Measurements from ENCODE around the gene SRPRB. TPM values are rescaled to one million over a fixed set of nuclear protein-coding genes. Genes with fewer than 3 reads are reported as not detected.

Gene SRPRB
- total and polyA plus RNA-seq, 2 experiments from 2014 or later = 99.4 to 110 TPM

GRCh38 chr3:133863911-133864310 lies 58.3 kb downstream of the SRPRB start:
- H4K20me1 ChIP-seq (ENCODE audit: insufficient read depth) = no peaks in the 10 kb centered on the region
- 74 to 82% methylated on average over 10 to 11 of the region's 11 CpGs for WGBS, 2 experiments (ENCODE audit: low coverage in 1 of 2, low lambda C conversion rate in 2 of 2, missing lambda C conversion rate in 2 of 2)

GRCh38 chr3:133864616-133865015 lies 59.0 kb downstream of the SRPRB start:
- Histone ChIP-seq H3K79me2 (ENCODE audit: insufficient read depth) (no peaks in the 10 kb centered on the region), H3K27ac (no peak overlapping the region), H3K27me3 (replicated peaks; ENCODE audit: insufficient read depth) (no peaks in the 10 kb centered on the region), H3K9me3 (ENCODE audit: low read depth) (no peaks in the 10 kb centered on the region), H3F3A (ENCODE audit: insufficient read depth) (no peaks in the 10 kb centered on the region), H3K9ac (no peak overlapping the region), H3K4me1 (ENCODE audit: insufficient read depth) (no peaks in the 10 kb centered on the region), H4K20me1 (ENCODE audit: insufficient read depth) (no peaks in the 10 kb centered on the region), H3K36me3 (ENCODE audit: low read depth) (no peaks in the 10 kb centered on the region), H2AFZ (no peak overlapping the region), H3K9me2 (ENCODE audit: insufficient read depth) (no peaks in the 10 kb centered on the region), H3K4me3 (no peak overlapping the region), H3K4me2 (ENCODE audit: unreplicated experiment) (no peak overlapping the region)
- no peak for DNase-seq
- in situ Hi-C loops (cut with MboI) = no loop called here
- 82 to 84% methylated on average over 7 of the region's 7 CpGs for WGBS, 2 experiments (ENCODE audit: low coverage in 1 of 2, low lambda C conversion rate in 2 of 2, missing lambda C conversion rate in 2 of 2)
- TF ChIP-seq EZH2 (IDR thresholded peaks at IDR 0.05; ENCODE audit: insufficient read depth, poor library complexity, severe bottlenecking) = no peak
- no peak for TF ChIP-seq EZH2phosphoT487 (IDR thresholded peaks at IDR 0.05; ENCODE audit: insufficient read depth, low read depth)

More at GRCh38 chr3:133863911-133864310, 58.3 kb downstream of the SRPRB start:
- no peaks in the 10 kb centered on the region for H3K9me2 ChIP-seq (ENCODE audit: insufficient read depth)
- no peak overlapping the region for H3K9ac ChIP-seq
- in situ Hi-C loops (cut with MboI) = no loop called here
- no peak for DNase-seq
- H3K4me3 ChIP-seq = no peak overlapping the region
- no peak overlapping the region for H3K4me2 ChIP-seq (ENCODE audit: unreplicated experiment)
- no peaks in the 10 kb centered on the region for H3K27me3 ChIP-seq (replicated peaks; ENCODE audit: insufficient read depth)
- H3F3A ChIP-seq (ENCODE audit: insufficient read depth) = no peaks in the 10 kb centered on the region
- H3K36me3 ChIP-seq (ENCODE audit: low read depth) = no peaks in the 10 kb centered on the region
- H2AFZ ChIP-seq = no peak overlapping the region
- H3K27ac ChIP-seq = no peak overlapping the region
- no peaks in the 10 kb centered on the region for H3K4me1 ChIP-seq (ENCODE audit: insufficient read depth)
- H3K79me2 ChIP-seq (ENCODE audit: insufficient read depth) = no peaks in the 10 kb centered on the region
- H3K9me3 ChIP-seq (ENCODE audit: low read depth) = no peaks in the 10 kb centered on the region
- TF ChIP-seq EZH2phosphoT487 (IDR thresholded peaks at IDR 0.05; ENCODE audit: insufficient read depth, low read depth) (no peak), EZH2 (IDR thresholded peaks at IDR 0.05; ENCODE audit: insufficient read depth, poor library complexity, severe bottlenecking) (no peak)

GRCh38 chr3:133865136-133865855 lies 59.7 kb downstream of the SRPRB start:
- Histone ChIP-seq H3K27ac (no peak overlapping the region), H3F3A (ENCODE audit: insufficient read depth) (no peaks in the 10 kb centered on the region), H3K27me3 (replicated peaks; ENCODE audit: insufficient read depth) (no peaks in the 10 kb centered on the region), H3K4me2 (ENCODE audit: unreplicated experiment) (no peak overlapping the region), H3K9me3 (ENCODE audit: low read depth) (no peaks in the 10 kb centered on the region), H3K4me1 (ENCODE audit: insufficient read depth) (no peaks in the 10 kb centered on the region), H3K36me3 (ENCODE audit: low read depth) (no peaks in the 10 kb centered on the region), H3K9me2 (ENCODE audit: insufficient read depth) (no peaks in the 10 kb centered on the region), H3K79me2 (ENCODE audit: insufficient read depth) (no peaks in the 10 kb centered on the region), H4K20me1 (ENCODE audit: insufficient read depth) (no peaks in the 10 kb centered on the region), H3K4me3 (no peak overlapping the region), H3K9ac (no peak overlapping the region), H2AFZ (no peak overlapping the region)
- TF ChIP-seq EZH2 (IDR thresholded peaks at IDR 0.05; ENCODE audit: insufficient read depth, poor library complexity, severe bottlenecking) = no peak
- TF ChIP-seq EZH2phosphoT487 (IDR thresholded peaks at IDR 0.05; ENCODE audit: insufficient read depth, low read depth) = no peak
- in situ Hi-C loops (cut with MboI) = no loop called here
- WGBS, 2 experiments (ENCODE audit: low coverage in 1 of 2, low lambda C conversion rate in 2 of 2, missing lambda C conversion rate in 2 of 2) = 43 to 63% methylated on average over 5 of the region's 5 CpGs
- no peak for DNase-seq

GRCh38 chr3:133866141-133866540 lies 60.5 kb downstream of the SRPRB start:
- 75 to 87% methylated on average over 3 of the region's 3 CpGs for WGBS, 2 experiments (ENCODE audit: low coverage in 1 of 2, low lambda C conversion rate in 2 of 2, missing lambda C conversion rate in 2 of 2)
- in situ Hi-C loops (cut with MboI) = no loop called here
- H3K27me3 ChIP-seq (replicated peaks; ENCODE audit: insufficient read depth) = no peaks in the 10 kb centered on the region

More at GRCh38 chr3:133866141-133866540, 60.5 kb downstream of the SRPRB start:
- H2AFZ ChIP-seq = no peak overlapping the region
- H3K9me2 ChIP-seq (ENCODE audit: insufficient read depth) = no peaks in the 10 kb centered on the region
- no peak for TF ChIP-seq EZH2 (IDR thresholded peaks at IDR 0.05; ENCODE audit: insufficient read depth, poor library complexity, severe bottlenecking)
- no peak for TF ChIP-seq EZH2phosphoT487 (IDR thresholded peaks at IDR 0.05; ENCODE audit: insufficient read depth, low read depth)
- H3F3A ChIP-seq (ENCODE audit: insufficient read depth) = no peaks in the 10 kb centered on the region
- H3K4me3 ChIP-seq = no peak overlapping the region
- no peaks in the 10 kb centered on the region for H4K20me1 ChIP-seq (ENCODE audit: insufficient read depth)
- H3K4me2 ChIP-seq (ENCODE audit: unreplicated experiment) = no peak overlapping the region
- no peaks in the 10 kb centered on the region for H3K79me2 ChIP-seq (ENCODE audit: insufficient read depth)
- no peak overlapping the region for H3K9ac ChIP-seq
- H3K4me1 ChIP-seq (ENCODE audit: insufficient read depth) = no peaks in the 10 kb centered on the region
- H3K9me3 ChIP-seq (ENCODE audit: low read depth) = no peaks in the 10 kb centered on the region
- no peak overlapping the region for H3K27ac ChIP-seq
- DNase-seq = no peak
- H3K36me3 ChIP-seq (ENCODE audit: low read depth) = no peaks in the 10 kb centered on the region
